Gastroesophageal sphincter (tissue), 4 donors: ENCODE results near the gene ZSCAN18. TPM values are rescaled to one million over a fixed set of nuclear protein-coding genes. Genes with fewer than 3 reads are reported as not detected.

Source experiments
- ATAC-seq: fragments of 150-250 bp; one replicate; pipeline ENCODE4 v1.9.1; 2016; ENCODE audit warnings: mild to moderate bottlenecking, moderate library complexity
- H3K27ac ChIP-seq, 4 donors: fragments of 200-600 bp; sonication (generic) in 3 of 4; 1 replicate in 3 of 4; 2 replicates in 1 of 4; pipeline ENCODE4 v1.5.1; 2016 to 2019
- H3K27me3 ChIP-seq: fragments of 200-600 bp; sonication (generic); one replicate; pipeline ENCODE4 v1.5.1; 2019
- H3K36me3 ChIP-seq, 2 donors: fragments of 200-600 bp; sonication (generic); one replicate each; pipeline ENCODE4 v1.5.1; 2019; ENCODE audit warnings: control low read depth in 1 of 2
- H3K4me1 ChIP-seq, 3 donors: fragments of 200-600 bp; sonication (generic); 1 replicate in 2 of 3; 2 replicates in 1 of 3; pipeline ENCODE4 v1.5.1; 2016 to 2019; ENCODE audit warnings: control low read depth in 2 of 3
- H3K4me3 ChIP-seq, 2 donors: fragments of 200-600 bp; sonication (generic); one replicate each; pipeline ENCODE4 v1.5.1; 2019; ENCODE audit warnings: mild to moderate bottlenecking in 1 of 2, moderate library complexity in 1 of 2
- H3K9me3 ChIP-seq, 3 donors: fragments of 200-600 bp; sonication (generic); one replicate each; pipeline ENCODE4 v1.5.1; 2017 to 2019; ENCODE audit warnings: control low read depth in 2 of 3
- CTCF ChIP-seq, 4 experiments: fragments of 200-600 bp in 2 of 4; fragments of 450-650 bp in 2 of 4; sonication (generic) in 1 of 4; IDR thresholded peaks; one replicate each; pipeline ENCODE4 v1.5.1; 2017 to 2019; ENCODE audit warnings: antibody characterized with exemption in 4 of 4, mild to moderate bottlenecking in 2 of 4, moderate library complexity in 2 of 4
- EP300 ChIP-seq: sonication (generic); formaldehyde crosslinking; IDR thresholded peaks from one replicate; pipeline ENCODE4 v1.6.1; 2017; ENCODE audit warnings: antibody characterized with exemption, mild to moderate bottlenecking
- POLR2A ChIP-seq, 2 donors: fragments of 450-650 bp; IDR thresholded peaks; one replicate each; pipeline ENCODE4 v1.6.1; 2017; ENCODE audit warnings: antibody characterized with exemption in 2 of 2, mild to moderate bottlenecking in 2 of 2, moderate library complexity in 1 of 2
- POLR2AphosphoS5 ChIP-seq: sonication (generic); formaldehyde crosslinking; IDR thresholded peaks from one replicate; pipeline ENCODE4 v1.6.1; 2017; ENCODE audit warnings: antibody characterized with exemption
- WGBS, 2 donors: methylation state at CpG; one replicate each; pipeline ENCODE4 v1.1.5; 2018; ENCODE audit warnings: low coverage in 1 of 2; 5-methylcytosine and 5-hydroxymethylcytosine counted together
- total RNA-seq, 4 donors: library from RNA; depleted of rRNA; stranded (reverse); fragments of >200 nt; gene quantifications; one replicate each; pipeline ENCODE4 v1.1.0, GENCODE V29; 2016

ZSCAN18 gene
- total RNA-seq, 4 donors from 2014 or later, result 82.4 to 144 (median 123) TPM

DNA sequence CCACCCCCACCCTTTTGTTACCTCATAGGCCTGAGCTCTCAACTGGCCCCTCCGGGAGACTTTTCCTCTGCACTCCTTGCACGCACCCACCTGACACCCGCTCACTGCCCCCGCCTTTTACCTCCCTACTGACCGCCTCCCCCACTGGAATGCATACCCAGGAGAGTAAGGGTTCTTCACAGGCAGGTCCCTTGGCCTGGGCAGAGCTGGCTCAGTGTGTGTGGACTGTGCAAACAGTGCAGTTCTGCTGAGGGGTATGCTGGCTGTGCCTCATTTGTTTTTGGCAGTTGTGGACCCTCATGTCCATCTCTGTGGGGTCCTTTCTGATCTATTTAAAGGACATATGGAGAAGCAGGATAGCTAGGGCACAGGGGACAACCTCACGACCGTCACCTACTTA is 5.0 kb downstream of the ZSCAN18 start:
- H3K9me3 ChIP-seq, result peaks cover 0 to 78% (median 0%) of the 10 kb centered on the region in 3 donors
- no peak overlapping the region for H3K4me3 ChIP-seq
- H3K4me1 ChIP-seq, result peaks cover 0 to 26% (median 8%) of the 10 kb centered on the region in 3 donors
- WGBS, 2 donors, result 60 to 89% methylated on average over 1 of the region's 7 CpGs
- TF ChIP-seq CTCF (IDR thresholded peaks at IDR 0.05) (no peak), POLR2AphosphoS5 (no peak), EP300 (no peak), POLR2A (IDR thresholded peaks at IDR 0.05) (no peak)
- H3K27me3 ChIP-seq, result no peaks in the 10 kb centered on the region
- no peak for ATAC-seq
- H3K27ac ChIP-seq, result no peak overlapping the region
- H3K36me3 ChIP-seq, result peaks cover 0 to 70% of the 10 kb centered on the region in 2 donors

GRCh38 chr19:58091251-58091995 is 6.6 kb downstream of the ZSCAN18 start:
- WGBS, 2 donors, result 76 to 80% methylated on average over 2 to 5 of the region's 11 CpGs
- peaks cover 0 to 93% (median 0%) of the 10 kb centered on the region in 3 donors for H3K9me3 ChIP-seq
- H3K36me3 ChIP-seq, result peaks cover 0 to 84% of the 10 kb centered on the region in 2 donors
- TF ChIP-seq EP300, result no peak
- TF ChIP-seq CTCF (IDR thresholded peaks at IDR 0.05), result no peak
- no peak for TF ChIP-seq POLR2A (IDR thresholded peaks at IDR 0.05)
- TF ChIP-seq POLR2AphosphoS5, result no peak
- no peak for ATAC-seq
- no peak overlapping the region for H3K27ac ChIP-seq
- H3K4me1 ChIP-seq, result peaks cover 0 to 15% (median 0%) of the 10 kb centered on the region in 3 donors
- H3K27me3 ChIP-seq, result no peaks in the 10 kb centered on the region
- H3K4me3 ChIP-seq, result no peak overlapping the region

DNA sequence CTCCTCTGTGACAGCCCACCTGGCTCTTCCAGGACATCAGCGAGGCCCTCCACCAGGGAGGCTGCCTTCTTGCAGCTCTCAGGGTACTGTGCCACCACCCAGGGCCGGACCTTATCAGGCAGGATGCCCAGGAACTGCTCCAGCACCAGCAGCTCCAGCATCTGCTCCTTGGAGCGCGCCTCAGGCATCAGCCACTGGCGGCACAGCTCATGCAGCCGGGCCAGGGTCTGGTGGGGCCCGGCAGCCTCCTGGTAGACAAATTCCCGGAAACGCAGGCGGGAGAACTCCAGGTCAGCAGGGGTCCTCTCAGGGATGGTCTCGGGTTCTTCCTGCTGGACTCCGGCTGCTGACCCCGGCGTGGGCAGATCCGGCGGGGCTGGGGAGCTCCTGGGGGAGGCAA is 8.2 kb downstream of the ZSCAN18 start:
- H3K9me3 ChIP-seq, result peaks cover 0 to 93% (median 0%) of the 10 kb centered on the region in 3 donors
- H3K36me3 ChIP-seq, result peaks cover 0 to 84% of the 10 kb centered on the region in 2 donors
- WGBS, 2 donors, result 90% methylated on average over 7 of the region's 16 CpGs; no CpG with 5 or more reads in 1 of the 2 donors

GRCh38 chr19:58088521-58089052 is 9.4 kb downstream of the ZSCAN18 start:
- WGBS, 2 donors, result no CpG with 5 or more reads among the region's 13 CpGs
- peaks cover 0 to 92% of the 10 kb centered on the region in 2 donors for H3K36me3 ChIP-seq
- TF ChIP-seq CTCF (IDR thresholded peaks at IDR 0.05), result no peak
- TF ChIP-seq POLR2AphosphoS5, result no peak
- TF ChIP-seq EP300, result no peak
- no peak for TF ChIP-seq POLR2A (IDR thresholded peaks at IDR 0.05)
- no peak for ATAC-seq
- no peaks in the 10 kb centered on the region for H3K27me3 ChIP-seq
- H3K27ac ChIP-seq, result no peak overlapping the region
- no peak overlapping the region for H3K4me3 ChIP-seq
- H3K4me1 ChIP-seq, result no peaks in the 10 kb centered on the region
- peaks cover 0 to 93% (median 0%) of the 10 kb centered on the region in 3 donors for H3K9me3 ChIP-seq

More for the DNA sequence above, 8.2 kb downstream of the ZSCAN18 start:
- no peak for ATAC-seq
- TF ChIP-seq POLR2A (IDR thresholded peaks at IDR 0.05) (no peak), EP300 (no peak), POLR2AphosphoS5 (no peak), CTCF (IDR thresholded peaks at IDR 0.05) (no peak)
- no peak overlapping the region for H3K27ac ChIP-seq
- H3K4me1 ChIP-seq, result no peaks in the 10 kb centered on the region
- H3K27me3 ChIP-seq, result no peaks in the 10 kb centered on the region
- H3K4me3 ChIP-seq, result no peak overlapping the region
